Loucy (cell line): Measurements from ENCODE around the gene WRAP73.

Experiments used
- H2AFZ ChIP-seq: fragments of 200-600 bp; sonication (generic); 2 replicates; pipeline ENCODE4 v1.6.0; 2016; ENCODE audit warnings: antibody characterized with exemption, mild to moderate bottlenecking, low read length, moderate library complexity
- H3F3A ChIP-seq: fragments of 200-600 bp; 2 replicates; pipeline ENCODE4 v1.6.0; 2016; ENCODE audit warnings: antibody characterized with exemption, low read depth, mild to moderate bottlenecking
- H3K27me3 ChIP-seq: fragments of 200-600 bp; sonication (generic); 2 replicates; pipeline ENCODE4 v1.6.1; 2014; ENCODE audit warnings: low read length, mild to moderate bottlenecking; ENCODE audit not compliant: insufficient read depth, poor library complexity, severe bottlenecking
- H3K36me3 ChIP-seq: fragments of 200-600 bp; sonication (generic); 2 replicates; pipeline ENCODE4 v1.6.1; 2016; ENCODE audit warnings: low read length; ENCODE audit not compliant: insufficient read depth
- H3K4me1 ChIP-seq: fragments of 200-600 bp; sonication (generic); 2 replicates; pipeline ENCODE4 v1.5.1; 2014; ENCODE audit warnings: low read length, mild to moderate bottlenecking; ENCODE audit not compliant: insufficient read depth, poor library complexity, severe bottlenecking
- H3K4me2 ChIP-seq: fragments of 200-600 bp; sonication (generic); 2 replicates; pipeline ENCODE4 v1.6.0; 2014; ENCODE audit warnings: antibody characterized with exemption, low read length, low read depth, mild to moderate bottlenecking; ENCODE audit not compliant: poor library complexity, severe bottlenecking
- H3K4me3 ChIP-seq: fragments of 200-600 bp; sonication (generic); 2 replicates; pipeline ENCODE4 v1.5.1; 2014; ENCODE audit warnings: low read length, mild to moderate bottlenecking, mixed read lengths; ENCODE audit not compliant: poor library complexity, severe bottlenecking
- H3K79me2 ChIP-seq: fragments of 200-600 bp; sonication (generic); 2 replicates; pipeline ENCODE4 v1.6.1; 2014; ENCODE audit warnings: low read length; ENCODE audit not compliant: insufficient read depth
- H3K9ac ChIP-seq: fragments of 200-600 bp; sonication (generic); 2 replicates; pipeline ENCODE4 v1.6.0; 2014; ENCODE audit warnings: mild to moderate bottlenecking, low read depth, low read length, moderate library complexity; ENCODE audit not compliant: poor library complexity, severe bottlenecking
- H3K9me2 ChIP-seq: fragments of 200-600 bp; sonication (generic); replicated peaks from 2 replicates; pipeline ENCODE4 v1.6.1; 2016; ENCODE audit warnings: low read depth, low read length, mixed read lengths
- H3K9me3 ChIP-seq: fragments of 200-600 bp; sonication (generic); 2 replicates; pipeline ENCODE4 v1.6.1; 2014; ENCODE audit warnings: mild to moderate bottlenecking, antibody characterized with exemption, low read length, low read depth; ENCODE audit not compliant: insufficient read depth
- H4K20me1 ChIP-seq: fragments of 200-600 bp; sonication (generic); 2 replicates; pipeline ENCODE4 v1.6.0; 2014; ENCODE audit warnings: antibody characterized with exemption, low read length, mild to moderate bottlenecking; ENCODE audit not compliant: insufficient read depth, poor library complexity, severe bottlenecking
- CTCF ChIP-seq: fragments of 200-600 bp; sonication (generic); conservative IDR thresholded peaks from 2 replicates; pipeline ENCODE4 v1.5.1; 2014; ENCODE audit warnings: mild to moderate bottlenecking, antibody characterized with exemption, low read length
- EZH2phosphoT487 ChIP-seq: fragments of 200-600 bp; IDR thresholded peaks from 2 replicates; pipeline ENCODE4 v1.6.1; 2018; ENCODE audit warnings: antibody characterized with exemption, mild to moderate bottlenecking, moderate library complexity, borderline replicate concordance

The WRAP73 gene

DNA sequence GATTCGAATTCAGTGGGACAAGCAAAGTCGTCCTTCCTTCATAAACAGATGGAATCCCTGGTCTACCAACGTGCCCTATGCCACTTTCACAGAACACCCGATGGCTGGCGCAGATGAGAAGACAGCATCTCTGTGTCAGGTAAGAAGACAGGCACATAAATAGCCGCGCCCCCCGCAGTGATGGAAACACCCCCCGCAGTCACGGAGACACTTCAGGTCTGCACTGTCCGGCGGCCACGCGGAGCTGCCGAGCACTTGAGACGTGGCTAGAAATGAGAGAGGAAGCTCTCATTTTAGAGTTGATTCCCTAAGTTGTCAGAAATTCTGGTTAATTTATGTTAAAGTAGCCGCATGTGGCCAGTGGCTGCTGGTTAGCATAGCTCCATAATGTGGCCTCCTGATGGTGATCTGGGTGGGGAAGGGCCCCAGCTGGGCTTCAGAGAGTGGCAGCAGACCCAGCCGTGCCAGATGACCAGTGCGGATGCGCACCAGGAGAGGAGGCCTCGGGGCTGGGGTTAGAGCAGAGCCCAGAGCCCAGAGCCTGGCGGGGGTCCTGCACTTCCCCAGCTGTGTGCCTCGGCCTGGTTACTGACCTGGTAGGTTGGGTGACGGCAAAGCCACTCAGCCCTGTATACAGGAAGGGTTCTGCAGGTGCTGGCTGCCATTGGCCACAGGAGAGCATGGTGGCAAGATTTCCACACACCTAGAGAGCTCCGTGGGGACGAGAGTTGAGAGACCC is 22.2 kb downstream of the WRAP73 start:
- Histone ChIP-seq H3K4me2 (no peak overlapping the region), H3K9me2 (no peaks in the 10 kb centered on the region), H3K27me3 (no peaks in the 10 kb centered on the region), H3K4me1 (peaks cover 13% of the 10 kb centered on the region), H3K79me2 (peaks cover 9% of the 10 kb centered on the region; the same call in 1 of the 2 replicates), H3K9ac (no peak overlapping the region), H3K9me3 (no peaks in the 10 kb centered on the region), H3K36me3 (peaks cover 5% of the 10 kb centered on the region; the same call in 1 of the 2 replicates), H3F3A (no peaks in the 10 kb centered on the region), H3K4me3 (no peak overlapping the region), H4K20me1 (no peaks in the 10 kb centered on the region), H2AFZ (no peak overlapping the region)
- TF ChIP-seq EZH2phosphoT487 (no peak), CTCF (no peak)

DNA sequence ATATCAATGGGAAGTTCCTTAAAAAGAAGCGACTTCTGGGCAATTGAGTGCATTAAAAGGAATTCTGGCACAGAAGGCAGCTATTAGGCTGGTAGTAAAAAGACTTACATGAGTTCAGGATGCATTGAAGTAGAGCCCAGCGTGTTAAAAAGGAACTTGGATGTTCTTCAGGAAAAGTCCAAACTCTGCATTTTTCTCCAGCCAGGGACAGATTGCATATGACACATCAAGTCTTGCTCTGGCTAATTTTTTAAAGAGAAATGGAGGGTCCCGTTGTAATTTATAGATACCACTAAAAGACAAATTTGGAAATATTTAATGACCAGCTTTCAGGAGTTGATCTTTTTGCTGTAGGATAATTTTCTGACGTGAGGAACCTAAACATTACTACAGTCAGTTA is 23.9 kb downstream of the WRAP73 start:
- peaks cover 9% of the 10 kb centered on the region; the same call in 1 of the 2 replicates for H3K79me2 ChIP-seq
- peaks cover 13% of the 10 kb centered on the region for H3K4me1 ChIP-seq
- H3K36me3 ChIP-seq: peaks cover 5% of the 10 kb centered on the region; the same call in 1 of the 2 replicates
- H3K4me2 ChIP-seq: peak overlapping the region; percentile 77
- H2AFZ ChIP-seq: no peak overlapping the region
- no peaks in the 10 kb centered on the region for H3K9me3 ChIP-seq
- H3K27me3 ChIP-seq: no peaks in the 10 kb centered on the region
- H4K20me1 ChIP-seq: no peaks in the 10 kb centered on the region
- peak overlapping the region; percentile 76 for H3K9ac ChIP-seq
- no peaks in the 10 kb centered on the region for H3K9me2 ChIP-seq
- TF ChIP-seq CTCF: no peak
- TF ChIP-seq EZH2phosphoT487: no peak
- peak overlapping the region; percentile 93 for H3K4me3 ChIP-seq
- H3F3A ChIP-seq: no peaks in the 10 kb centered on the region

- Histone ChIP-seq H3K9ac (peak overlapping the region; percentile 76), H3K36me3 (peaks cover 4% of the 10 kb centered on the region; the same call in 1 of the 2 replicates), H3K79me2 (peaks cover 9% of the 10 kb centered on the region; the same call in 1 of the 2 replicates), H3K4me3 (peak overlapping the region; percentile 93), H3K27me3 (no peaks in the 10 kb centered on the region), H3F3A (no peaks in the 10 kb centered on the region), H2AFZ (no peak overlapping the region), H3K9me3 (no peaks in the 10 kb centered on the region), H4K20me1 (no peaks in the 10 kb centered on the region), H3K4me1 (peaks cover 15% of the 10 kb centered on the region), H3K4me2 (peak overlapping the region; percentile 77), H3K9me2 (no peaks in the 10 kb centered on the region)
- TF ChIP-seq EZH2phosphoT487: no peak
- TF ChIP-seq CTCF: no peak
Measured at GRCh38 chr1:3625151-3625907, 24.6 kb downstream of the WRAP73 start.
